HEK293 (cell line): ENCODE data around the gene EEF2KMT.
"Not testable (repeated sequence)": the region's sequence is repeated elsewhere in the genome, so short reads cannot be mapped to it uniquely, and the experiment has no call there.

Experiments
- YY1 ChIP-seq: fragments of 450-650 bp; formaldehyde crosslinking; IDR thresholded peaks from 2 replicates; pipeline ENCODE4 v1.5.1; 2018; ENCODE audit warnings: missing biosample characterization, missing genetic modification characterization
- ZNF112 ChIP-seq: fragments of 450-650 bp; formaldehyde crosslinking; IDR thresholded peaks from 2 replicates; pipeline ENCODE4 v1.5.0; 2017; ENCODE audit warnings: missing biosample characterization, missing genetic modification characterization
- ZNF174 ChIP-seq: fragments of 450-650 bp; formaldehyde crosslinking; IDR thresholded peaks from 2 replicates; pipeline ENCODE4 v1.5.0; 2017; ENCODE audit warnings: missing biosample characterization, mild to moderate bottlenecking, missing genetic modification characterization
- ZNF184 ChIP-seq: fragments of 450-650 bp; IDR thresholded peaks from 2 replicates; pipeline ENCODE4 v1.5.1; 2018; ENCODE audit warnings: missing biosample characterization, mild to moderate bottlenecking, missing genetic modification characterization
- ZNF23 ChIP-seq: fragments of 450-650 bp; formaldehyde crosslinking; IDR thresholded peaks from 2 replicates; pipeline ENCODE4 v1.5.1; 2016; ENCODE audit warnings: missing biosample characterization, missing genetic modification characterization, borderline replicate concordance
- ZNF311 ChIP-seq: fragments of 450-650 bp; formaldehyde crosslinking; IDR thresholded peaks from 2 replicates; pipeline ENCODE4 v1.5.1; 2017; ENCODE audit warnings: missing biosample characterization, missing genetic modification characterization, borderline replicate concordance
- ZNF830 ChIP-seq: fragments of 450-650 bp; IDR thresholded peaks from 2 replicates; pipeline ENCODE4 v1.5.0; 2018; ENCODE audit warnings: missing biosample characterization, missing genetic modification characterization, low read depth, mild to moderate bottlenecking, moderate library complexity
- TF ChIP-seq, protein P1 (sequence below): fragments of 450-650 bp; formaldehyde crosslinking; IDR thresholded peaks from 2 replicates; pipeline ENCODE4 v1.5.1; 2016; ENCODE audit warnings: missing biosample characterization, missing genetic modification characterization

DNA sequence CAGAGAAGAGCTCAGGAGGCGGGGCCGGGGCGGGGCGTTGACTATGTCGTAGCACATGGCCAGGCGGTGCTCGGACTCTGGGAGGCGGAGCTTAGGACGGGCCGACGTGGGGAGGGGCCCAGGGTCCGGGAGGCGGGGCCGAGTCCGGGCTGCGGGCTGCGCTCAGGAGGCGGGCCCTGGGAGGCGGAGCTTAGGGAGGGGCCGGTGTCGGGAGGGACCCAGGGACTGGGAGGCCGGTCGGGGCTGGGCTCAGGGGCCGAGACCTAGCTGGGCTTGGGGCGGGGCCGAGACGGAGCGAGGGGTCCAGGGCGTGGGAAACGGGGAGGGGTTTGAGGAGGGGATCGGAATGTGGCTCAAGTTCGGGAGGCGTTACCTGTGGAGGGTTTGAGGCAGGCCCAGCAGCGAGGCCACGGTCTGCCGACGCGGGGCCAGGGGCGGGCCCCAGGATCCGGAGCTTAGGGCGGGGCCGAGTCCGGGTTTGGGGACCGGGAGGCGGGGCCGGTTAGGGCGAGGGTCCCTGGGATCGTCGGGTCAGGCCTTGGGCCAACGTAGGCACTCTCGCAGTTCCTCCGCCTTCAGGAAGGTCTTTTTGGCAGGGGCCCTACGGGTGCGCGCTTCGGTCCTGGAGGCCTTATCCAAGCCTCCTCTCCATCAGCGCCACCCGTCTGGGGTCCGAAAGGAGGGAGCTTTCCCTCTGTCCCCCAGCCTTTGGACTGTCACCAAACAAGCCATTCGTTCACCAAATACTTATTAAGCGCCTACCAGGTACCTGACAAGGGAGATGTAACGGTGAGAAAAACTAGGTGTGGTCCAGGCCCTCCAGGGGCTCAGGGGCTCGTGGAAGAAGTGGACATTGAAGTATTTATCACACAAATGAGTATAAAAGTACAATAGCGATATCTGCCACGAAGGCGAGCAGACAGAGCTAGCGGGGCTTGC, 895 bp upstream of the EEF2KMT start:
- not testable (repeated sequence) for TF ChIP-seq ZNF174; ZNF112 (tag by site-specific recombination); ZNF184 (tag by site-specific recombination); ZNF311 (tag by site-specific recombination); ZNF23 (tag by site-specific recombination); ZNF830 (tag by site-specific recombination); YY1 (tag by site-specific recombination)
- TF ChIP-seq, protein P1, sequence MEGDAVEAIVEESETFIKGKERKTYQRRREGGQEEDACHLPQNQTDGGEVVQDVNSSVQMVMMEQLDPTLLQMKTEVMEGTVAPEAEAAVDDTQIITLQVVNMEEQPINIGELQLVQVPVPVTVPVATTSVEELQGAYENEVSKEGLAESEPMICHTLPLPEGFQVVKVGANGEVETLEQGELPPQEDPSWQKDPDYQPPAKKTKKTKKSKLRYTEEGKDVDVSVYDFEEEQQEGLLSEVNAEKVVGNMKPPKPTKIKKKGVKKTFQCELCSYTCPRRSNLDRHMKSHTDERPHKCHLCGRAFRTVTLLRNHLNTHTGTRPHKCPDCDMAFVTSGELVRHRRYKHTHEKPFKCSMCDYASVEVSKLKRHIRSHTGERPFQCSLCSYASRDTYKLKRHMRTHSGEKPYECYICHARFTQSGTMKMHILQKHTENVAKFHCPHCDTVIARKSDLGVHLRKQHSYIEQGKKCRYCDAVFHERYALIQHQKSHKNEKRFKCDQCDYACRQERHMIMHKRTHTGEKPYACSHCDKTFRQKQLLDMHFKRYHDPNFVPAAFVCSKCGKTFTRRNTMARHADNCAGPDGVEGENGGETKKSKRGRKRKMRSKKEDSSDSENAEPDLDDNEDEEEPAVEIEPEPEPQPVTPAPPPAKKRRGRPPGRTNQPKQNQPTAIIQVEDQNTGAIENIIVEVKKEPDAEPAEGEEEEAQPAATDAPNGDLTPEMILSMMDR (tag by site-specific recombination) = not testable (repeated sequence)
